D721Med (cell line): ENCODE results near the gene PTPRR.

Experiments
- DNase-seq: peaks from one replicate; pipeline ENCODE4 v3.0.0; 2011; ENCODE audit warnings: low spot score; ENCODE audit not compliant: insufficient read length
- FAIRE-seq: peaks from 2 replicates; lab custom pipeline; 2011; peaks lifted over from hg19 to GRCh38; lab: Jason Lieb, UNC
- TF ChIP-seq, protein P1 (sequence below): IDR thresholded peaks from 2 replicates; pipeline ENCODE4 v1.5.1; 2012; ENCODE audit warnings: mild to moderate bottlenecking, control low read depth; ENCODE audit not compliant: insufficient read depth; ENCODE audit errors: missing control alignments

PTPRR gene

DNA sequence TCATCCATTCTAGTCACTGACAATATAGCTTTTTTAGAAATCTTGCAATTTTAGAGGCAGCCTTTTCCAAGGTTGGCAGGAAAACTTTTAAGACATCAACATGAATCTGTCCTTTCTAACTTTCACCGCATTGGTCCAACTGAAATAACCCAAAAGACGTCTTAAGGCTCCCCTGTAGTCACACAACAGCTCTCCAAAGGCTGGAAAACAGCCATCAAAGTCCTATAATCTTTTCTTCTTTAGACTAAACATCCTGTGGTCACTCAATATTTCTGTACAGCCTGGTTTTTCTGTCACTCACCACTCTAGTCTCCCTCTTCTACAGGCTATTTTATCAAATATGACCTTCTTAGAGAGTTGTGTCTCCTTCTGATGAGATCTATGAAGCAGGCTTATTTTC, 278.8 kb downstream of the PTPRR start:
- FAIRE-seq (no peak), DNase-seq (no peak)
- TF ChIP-seq, protein P1, sequence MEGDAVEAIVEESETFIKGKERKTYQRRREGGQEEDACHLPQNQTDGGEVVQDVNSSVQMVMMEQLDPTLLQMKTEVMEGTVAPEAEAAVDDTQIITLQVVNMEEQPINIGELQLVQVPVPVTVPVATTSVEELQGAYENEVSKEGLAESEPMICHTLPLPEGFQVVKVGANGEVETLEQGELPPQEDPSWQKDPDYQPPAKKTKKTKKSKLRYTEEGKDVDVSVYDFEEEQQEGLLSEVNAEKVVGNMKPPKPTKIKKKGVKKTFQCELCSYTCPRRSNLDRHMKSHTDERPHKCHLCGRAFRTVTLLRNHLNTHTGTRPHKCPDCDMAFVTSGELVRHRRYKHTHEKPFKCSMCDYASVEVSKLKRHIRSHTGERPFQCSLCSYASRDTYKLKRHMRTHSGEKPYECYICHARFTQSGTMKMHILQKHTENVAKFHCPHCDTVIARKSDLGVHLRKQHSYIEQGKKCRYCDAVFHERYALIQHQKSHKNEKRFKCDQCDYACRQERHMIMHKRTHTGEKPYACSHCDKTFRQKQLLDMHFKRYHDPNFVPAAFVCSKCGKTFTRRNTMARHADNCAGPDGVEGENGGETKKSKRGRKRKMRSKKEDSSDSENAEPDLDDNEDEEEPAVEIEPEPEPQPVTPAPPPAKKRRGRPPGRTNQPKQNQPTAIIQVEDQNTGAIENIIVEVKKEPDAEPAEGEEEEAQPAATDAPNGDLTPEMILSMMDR = no peak

GRCh38 chr12:70640901-70641300, 279.6 kb downstream of the PTPRR start:
- no peak for DNase-seq
- TF ChIP-seq, protein P1 = no peak
- FAIRE-seq = no peak

DNA sequence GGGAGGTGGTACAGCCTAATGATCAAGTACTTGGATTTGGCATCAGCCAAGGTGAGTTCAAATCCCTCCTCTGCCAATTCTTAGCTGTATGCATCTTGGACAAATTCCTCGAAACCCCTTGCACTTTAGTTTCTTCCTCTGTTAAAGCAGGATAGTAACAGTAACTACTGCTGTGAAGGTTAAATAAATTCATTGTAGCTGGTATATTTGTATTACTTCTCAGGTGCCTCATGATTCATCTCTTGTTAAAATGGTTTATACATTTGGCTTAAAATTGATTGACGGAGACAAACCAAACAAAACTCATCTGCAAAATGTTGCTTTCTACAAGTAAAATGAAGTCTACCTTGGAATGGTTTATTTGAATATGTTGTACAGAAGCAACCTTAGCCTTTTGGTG, 281.0 kb downstream of the PTPRR start:
- TF ChIP-seq, protein P1 = no peak
- no peak for FAIRE-seq
- no peak for DNase-seq

- FAIRE-seq = no peak
- TF ChIP-seq, protein P1 = no peak
- DNase-seq = no peak
These were observed 281.7 kb downstream of the PTPRR start for GRCh38 chr12:70638639-70639360.

DNA sequence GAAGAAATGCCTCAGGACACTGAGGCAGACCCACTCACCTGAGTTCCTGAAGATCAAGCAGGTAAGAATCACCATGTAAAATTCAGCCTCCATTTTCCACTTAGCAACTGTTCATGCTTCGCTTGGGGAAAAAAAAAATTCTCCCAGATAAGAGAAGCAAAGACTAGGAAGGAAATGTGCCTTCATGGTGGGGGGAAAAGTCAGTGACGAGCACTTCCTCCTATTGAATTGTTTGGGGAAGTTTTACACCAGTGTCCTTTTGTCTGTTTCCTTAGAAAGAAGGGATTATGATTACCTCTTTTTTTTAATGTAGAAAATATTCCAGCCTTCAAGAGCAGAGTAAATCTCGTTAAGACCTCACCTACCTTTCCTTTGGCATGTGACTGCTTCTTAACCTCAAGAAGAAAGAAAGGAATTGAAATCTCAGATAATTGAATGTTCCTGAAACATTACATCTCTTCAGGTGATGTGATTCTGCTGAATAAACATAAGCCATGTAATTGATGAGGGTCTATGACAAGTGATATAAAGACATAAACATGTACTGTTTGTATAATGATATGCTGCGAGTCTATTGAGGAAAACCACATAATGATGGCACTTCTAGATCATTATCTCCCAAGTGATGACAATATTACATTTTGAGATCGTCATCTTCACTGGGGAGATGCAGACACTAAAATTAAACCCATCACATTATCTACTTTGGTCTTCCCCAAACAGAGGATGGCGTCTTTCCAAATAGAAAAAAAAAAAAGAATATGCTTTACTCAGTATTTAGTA, 283.0 kb downstream of the PTPRR start, which contains the start of gene PTPRB:
Gene PTPRB (minus strand): TSS at position 127 of the 783 bp plus-strand sequence. CDS start 34 bp downstream, at position 93.
- DNase-seq (no peak), FAIRE-seq (no peak)
- TF ChIP-seq, protein P1 = no peak

DNA sequence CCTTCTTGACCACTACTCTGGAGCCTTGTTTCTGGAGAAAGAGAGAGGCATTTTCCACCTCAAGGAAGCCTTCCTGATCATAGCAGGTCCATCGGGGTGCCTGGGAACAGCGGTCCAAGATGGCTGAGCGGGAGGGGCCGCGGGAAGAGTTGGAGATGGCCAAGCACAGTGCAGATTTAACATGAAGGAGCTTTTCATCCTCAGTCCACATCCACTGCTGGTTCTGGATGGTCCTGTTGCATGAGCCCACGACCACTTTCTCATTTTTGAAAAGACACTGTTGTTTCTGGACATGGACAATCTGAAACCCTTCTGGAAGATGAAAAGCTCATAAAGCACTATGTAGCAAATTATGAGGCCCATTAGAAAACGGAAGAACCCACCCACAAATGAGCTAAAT, 284.8 kb downstream of the PTPRR start:
- TF ChIP-seq, protein P1 = no peak
- FAIRE-seq (no peak), DNase-seq (no peak)
